Calu3 (cell line): Measurements from ENCODE around the gene NIPAL3. TPM values are rescaled to one million over a fixed set of nuclear protein-coding genes. Genes with fewer than 3 reads are reported as not detected.

Experiments
- BruUV-seq: library from RNA; stranded (reverse); fragments of 400-500 nt; replicated peaks from 2 replicates; lab custom pipeline; 2021; lab: Mats Ljungman, UMichigan
- CTCF ChIA-PET: fragments of 300-600 bp; sonication (Branson Sonifier 250); formaldehyde crosslinking; loops from one replicate; lab custom pipeline; 2022; ENCODE audit warnings: antibody characterized with exemption; lab: Charles Lee
- DNase-seq: peaks from one replicate; pipeline ENCODE4 v3.0.0; 2022
- H3K27ac Mint-ChIP-seq: one replicate; pipeline ENCODE4 v1.8.0; 2022; ENCODE audit warnings: mixed read lengths; ENCODE audit not compliant: unreplicated experiment
- H3K27me3 Mint-ChIP-seq: one replicate; pipeline ENCODE4 v1.8.0; 2022; ENCODE audit warnings: mixed read lengths; ENCODE audit not compliant: unreplicated experiment
- H3K36me3 Mint-ChIP-seq: one replicate; pipeline ENCODE4 v1.8.0; 2022; ENCODE audit warnings: mild to moderate bottlenecking, moderate library complexity, mixed read lengths; ENCODE audit not compliant: insufficient read depth, unreplicated experiment
- H3K4me1 Mint-ChIP-seq: one replicate; pipeline ENCODE4 v1.8.0; 2022; ENCODE audit warnings: mild to moderate bottlenecking, low read depth, mixed read lengths; ENCODE audit not compliant: unreplicated experiment
- H3K4me3 Mint-ChIP-seq: one replicate; pipeline ENCODE4 v1.8.0; 2022; ENCODE audit warnings: mild to moderate bottlenecking, low read depth, moderate library complexity, mixed read lengths; ENCODE audit not compliant: unreplicated experiment
- H3K9me3 Mint-ChIP-seq: one replicate; pipeline ENCODE4 v1.8.0; 2022; ENCODE audit warnings: low read depth, mixed read lengths; ENCODE audit not compliant: unreplicated experiment
- intact Hi-C: fragments of 100-400 bp; cut with micrococcal nuclease; formaldehyde crosslinking; loops from one replicate; pipeline ENCODE4 v1.10.0; 2022; ENCODE audit not compliant: unreplicated experiment
- total RNA-seq: library from RNA; stranded (reverse); gene quantifications from 2 replicates; pipeline ENCODE4 v1.2.3, GENCODE V29; 2022
- TF ChIP-seq, protein P1 (sequence below): fragments of 200-600 bp; IDR thresholded peaks from one replicate; pipeline ENCODE4 v1.8.0; 2022; ENCODE audit warnings: antibody characterized with exemption; ENCODE audit not compliant: unreplicated experiment

Gene NIPAL3
- total RNA-seq, 1 experiment from 2014 or later = 28.8 TPM

DNA sequence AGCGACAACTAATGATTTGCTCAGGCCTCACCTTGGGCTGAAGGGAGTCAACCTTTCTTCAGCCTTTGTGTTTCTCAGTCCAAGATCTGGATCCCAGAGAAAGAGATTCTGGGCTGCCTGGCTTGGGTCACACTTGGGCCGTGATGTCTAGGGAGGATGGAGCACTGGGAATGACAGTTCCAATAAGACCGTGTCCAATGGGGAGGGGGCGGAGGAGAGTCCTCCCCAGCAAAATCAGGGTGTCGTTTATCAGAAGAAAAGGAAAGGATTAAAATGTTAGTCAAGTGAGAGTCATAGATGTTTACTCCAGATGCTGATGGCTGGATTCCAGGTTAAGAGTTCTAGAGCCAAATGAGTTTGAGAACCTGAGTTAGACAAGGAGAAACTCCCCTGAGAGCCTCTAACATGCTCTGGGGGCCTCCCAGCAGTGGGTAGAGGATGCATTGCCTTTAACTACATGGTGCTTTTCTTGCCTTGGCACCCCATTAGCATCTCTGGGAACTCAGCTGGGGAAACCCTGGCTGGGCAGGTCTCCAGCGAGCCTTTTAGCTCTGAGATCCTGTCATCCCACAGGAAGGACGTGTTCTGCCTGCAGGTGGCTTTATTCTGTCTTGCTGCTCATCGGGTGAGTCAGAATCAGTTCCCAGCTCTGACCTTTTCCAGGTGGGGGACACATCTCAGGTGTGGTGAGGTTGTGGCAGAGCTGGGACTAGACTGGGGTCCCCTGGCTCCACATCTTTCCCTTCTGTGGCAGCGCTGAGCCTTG lies 22.2 kb downstream of the NIPAL3 start:
- intact Hi-C loops = no loop called here
- H3K27ac Mint-ChIP-seq = no peak overlapping the region
- no peaks in the 10 kb centered on the region for H3K4me1 Mint-ChIP-seq
- CTCF ChIA-PET = no interaction called here
- H3K9me3 Mint-ChIP-seq = no peaks in the 10 kb centered on the region
- no TSS peak for BruUV-seq
- H3K36me3 Mint-ChIP-seq = no peaks in the 10 kb centered on the region
- no peak for DNase-seq
- no peaks in the 10 kb centered on the region for H3K27me3 Mint-ChIP-seq
- no peak overlapping the region for H3K4me3 Mint-ChIP-seq
- TF ChIP-seq, protein P1, sequence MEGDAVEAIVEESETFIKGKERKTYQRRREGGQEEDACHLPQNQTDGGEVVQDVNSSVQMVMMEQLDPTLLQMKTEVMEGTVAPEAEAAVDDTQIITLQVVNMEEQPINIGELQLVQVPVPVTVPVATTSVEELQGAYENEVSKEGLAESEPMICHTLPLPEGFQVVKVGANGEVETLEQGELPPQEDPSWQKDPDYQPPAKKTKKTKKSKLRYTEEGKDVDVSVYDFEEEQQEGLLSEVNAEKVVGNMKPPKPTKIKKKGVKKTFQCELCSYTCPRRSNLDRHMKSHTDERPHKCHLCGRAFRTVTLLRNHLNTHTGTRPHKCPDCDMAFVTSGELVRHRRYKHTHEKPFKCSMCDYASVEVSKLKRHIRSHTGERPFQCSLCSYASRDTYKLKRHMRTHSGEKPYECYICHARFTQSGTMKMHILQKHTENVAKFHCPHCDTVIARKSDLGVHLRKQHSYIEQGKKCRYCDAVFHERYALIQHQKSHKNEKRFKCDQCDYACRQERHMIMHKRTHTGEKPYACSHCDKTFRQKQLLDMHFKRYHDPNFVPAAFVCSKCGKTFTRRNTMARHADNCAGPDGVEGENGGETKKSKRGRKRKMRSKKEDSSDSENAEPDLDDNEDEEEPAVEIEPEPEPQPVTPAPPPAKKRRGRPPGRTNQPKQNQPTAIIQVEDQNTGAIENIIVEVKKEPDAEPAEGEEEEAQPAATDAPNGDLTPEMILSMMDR = no peak

DNA sequence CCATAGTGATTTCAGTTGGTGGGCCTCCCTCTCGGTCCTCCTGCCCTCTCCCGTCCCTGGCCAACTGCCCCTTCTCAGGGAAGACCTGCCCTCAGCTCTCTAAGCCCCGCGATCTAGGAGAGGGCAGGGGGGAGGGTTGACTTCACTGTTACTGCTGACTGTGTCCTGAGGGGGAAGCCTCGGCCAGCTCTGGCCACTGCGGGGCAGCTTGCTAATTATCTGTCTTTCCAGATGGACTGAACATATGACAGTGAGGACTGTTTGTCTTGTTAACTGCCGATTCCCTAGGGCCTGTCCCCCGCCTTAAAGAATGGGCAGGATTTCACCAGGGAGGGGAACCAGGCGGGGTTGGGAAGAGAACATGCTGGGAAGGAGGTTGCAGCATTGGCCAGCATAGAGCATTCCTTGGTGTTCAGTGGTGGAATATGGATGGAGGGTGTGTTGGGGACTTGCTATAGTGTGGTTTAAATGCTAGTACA lies 22.9 kb downstream of the NIPAL3 start:
- CTCF ChIA-PET = no interaction called here
- H3K4me1 Mint-ChIP-seq = no peaks in the 10 kb centered on the region
- H3K27ac Mint-ChIP-seq = no peak overlapping the region
- H3K27me3 Mint-ChIP-seq = no peaks in the 10 kb centered on the region
- no peak overlapping the region for H3K4me3 Mint-ChIP-seq
- TF ChIP-seq, protein P1 = no peak
- no peak for DNase-seq
- H3K36me3 Mint-ChIP-seq = no peaks in the 10 kb centered on the region
- H3K9me3 Mint-ChIP-seq = no peaks in the 10 kb centered on the region
- no TSS peak for BruUV-seq
- intact Hi-C loops = no loop called here

DNA sequence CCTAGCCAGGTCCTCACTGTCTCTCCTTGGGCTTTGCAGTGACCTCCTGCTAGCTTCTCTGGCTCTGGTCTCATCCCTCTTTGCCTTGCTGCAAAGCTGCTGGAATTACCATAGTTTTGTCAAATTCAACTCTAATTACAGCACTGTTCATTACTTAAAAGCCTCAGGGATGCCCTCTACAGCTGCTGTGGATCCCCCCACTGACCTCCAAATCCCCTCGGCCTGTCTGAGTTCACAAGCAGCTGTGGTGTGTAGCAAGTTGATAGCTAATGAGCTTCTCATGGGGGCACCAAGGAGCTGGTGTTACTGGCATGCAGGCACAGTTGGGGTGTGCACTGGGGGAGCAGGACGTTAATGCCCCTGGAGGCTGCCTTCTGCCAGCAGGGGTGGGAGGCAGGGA lies 24.8 kb downstream of the NIPAL3 start:
- no peaks in the 10 kb centered on the region for H3K27me3 Mint-ChIP-seq
- no peak for DNase-seq
- CTCF ChIA-PET = no interaction called here

DNA sequence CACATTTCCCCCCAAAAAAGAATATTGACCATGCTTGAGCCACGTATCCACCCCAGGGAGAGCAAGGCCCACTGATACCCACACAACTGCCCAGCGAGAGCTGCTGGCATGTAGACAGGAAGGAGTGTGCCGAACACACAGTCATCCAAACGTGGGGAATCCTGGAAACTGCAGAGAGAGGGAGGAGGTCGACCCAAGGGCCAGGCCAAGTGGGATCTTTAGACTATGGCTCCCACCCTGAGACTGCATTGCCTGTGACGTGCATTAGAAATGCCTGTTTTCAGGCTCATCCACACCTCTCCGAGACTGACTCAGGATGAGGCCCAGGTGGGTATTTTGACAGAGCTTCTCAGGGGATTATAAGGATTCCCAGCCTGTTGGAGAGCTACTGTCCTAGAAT lies 25.9 kb downstream of the NIPAL3 start:
- no peaks in the 10 kb centered on the region for H3K4me1 Mint-ChIP-seq

More for the DNA sequence above, 24.8 kb downstream of the NIPAL3 start:
- BruUV-seq = no TSS peak
- intact Hi-C loops = no loop called here
- Mint-ChIP-seq H3K4me3 (no peak overlapping the region), H3K27ac (no peak overlapping the region), H3K9me3 (no peaks in the 10 kb centered on the region), H3K36me3 (no peaks in the 10 kb centered on the region), H3K4me1 (no peaks in the 10 kb centered on the region)
- TF ChIP-seq, protein P1 = no peak

More for the DNA sequence above, 25.9 kb downstream of the NIPAL3 start:
- Mint-ChIP-seq H3K4me3 (no peak overlapping the region), H3K9me3 (no peaks in the 10 kb centered on the region), H3K27me3 (no peaks in the 10 kb centered on the region), H3K27ac (no peak overlapping the region), H3K36me3 (no peaks in the 10 kb centered on the region)
- no TSS peak for BruUV-seq
- intact Hi-C loops = no loop called here
- TF ChIP-seq, protein P1 = no peak
- CTCF ChIA-PET = interaction anchor here (0.5 kb wide), 1 partner anchor 38 kb away, joined by 4 read pairs; no protein-coding TSS in a partner anchor
- DNase-seq = no peak
